ENCODE data around the gene KCNJ6. TPM values are rescaled to one million over a fixed set of nuclear protein-coding genes. Genes with fewer than 3 reads are reported as not detected.

KCNJ6 gene
- total RNA-seq, 6 experiments from 2014 or later = not detected

DNA sequence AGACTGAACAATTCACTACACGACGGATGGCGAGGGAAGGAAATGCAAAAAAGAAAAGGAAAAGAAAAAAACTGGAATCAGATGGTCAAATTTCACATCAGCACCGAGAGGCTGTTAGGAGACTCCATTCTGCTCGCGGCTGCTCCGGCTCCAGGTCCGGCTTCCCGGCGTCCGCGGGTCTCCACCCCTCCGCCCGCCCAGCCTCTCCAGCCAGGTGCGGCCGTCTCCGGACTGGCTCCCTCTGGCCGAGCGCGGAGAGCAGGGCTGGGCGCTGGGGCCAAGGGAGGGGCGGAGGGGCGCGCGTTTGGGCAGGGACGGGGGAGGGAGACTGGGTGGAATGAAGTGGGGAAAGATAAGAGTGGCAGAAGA, 332 bp downstream of the KCNJ6 start:
- DNase-seq = no peak
- peaks cover 24% of the 10 kb centered on the region for H3K27me3 Mint-ChIP-seq (ENCODE audit: insufficient read depth)
- no peaks in the 10 kb centered on the region for H3K36me3 Mint-ChIP-seq (ENCODE audit: low read depth)
- no peaks in the 10 kb centered on the region for H3K9me3 Mint-ChIP-seq
- TF ChIP-seq, protein P1, sequence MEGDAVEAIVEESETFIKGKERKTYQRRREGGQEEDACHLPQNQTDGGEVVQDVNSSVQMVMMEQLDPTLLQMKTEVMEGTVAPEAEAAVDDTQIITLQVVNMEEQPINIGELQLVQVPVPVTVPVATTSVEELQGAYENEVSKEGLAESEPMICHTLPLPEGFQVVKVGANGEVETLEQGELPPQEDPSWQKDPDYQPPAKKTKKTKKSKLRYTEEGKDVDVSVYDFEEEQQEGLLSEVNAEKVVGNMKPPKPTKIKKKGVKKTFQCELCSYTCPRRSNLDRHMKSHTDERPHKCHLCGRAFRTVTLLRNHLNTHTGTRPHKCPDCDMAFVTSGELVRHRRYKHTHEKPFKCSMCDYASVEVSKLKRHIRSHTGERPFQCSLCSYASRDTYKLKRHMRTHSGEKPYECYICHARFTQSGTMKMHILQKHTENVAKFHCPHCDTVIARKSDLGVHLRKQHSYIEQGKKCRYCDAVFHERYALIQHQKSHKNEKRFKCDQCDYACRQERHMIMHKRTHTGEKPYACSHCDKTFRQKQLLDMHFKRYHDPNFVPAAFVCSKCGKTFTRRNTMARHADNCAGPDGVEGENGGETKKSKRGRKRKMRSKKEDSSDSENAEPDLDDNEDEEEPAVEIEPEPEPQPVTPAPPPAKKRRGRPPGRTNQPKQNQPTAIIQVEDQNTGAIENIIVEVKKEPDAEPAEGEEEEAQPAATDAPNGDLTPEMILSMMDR (IDR thresholded peaks at IDR 0.05) = no peak
- peaks cover 27% of the 10 kb centered on the region for H3K4me1 Mint-ChIP-seq (ENCODE audit: low read depth)
- H3K27ac Mint-ChIP-seq = no peak overlapping the region
- H3K4me3 Mint-ChIP-seq = peak overlapping the region; percentile 39; the same call in 1 of the 2 replicates

DNA sequence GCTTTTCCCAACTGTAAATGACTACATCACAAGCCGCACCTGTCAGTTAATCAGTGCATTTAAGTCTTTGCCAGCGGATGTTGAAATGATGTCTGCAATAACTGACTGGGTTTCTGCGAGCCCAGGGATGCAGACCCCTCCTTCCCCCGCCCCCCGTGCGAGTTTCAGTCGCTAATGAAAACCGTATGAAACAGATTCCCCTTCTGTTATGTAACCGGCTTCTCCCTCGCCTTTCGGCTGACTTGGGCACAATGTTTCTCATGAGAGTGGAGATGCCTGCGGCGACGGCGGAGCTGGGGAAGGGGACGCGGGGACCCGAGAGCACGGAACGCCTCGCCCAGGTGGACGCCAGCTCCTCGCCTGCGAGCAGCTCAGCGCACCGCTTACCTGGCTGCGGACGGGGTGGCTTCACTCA, 753 bp downstream of the KCNJ6 start:
- TF ChIP-seq, protein P1 (IDR thresholded peaks at IDR 0.05) = no peak
- Mint-ChIP-seq H3K36me3 (ENCODE audit: low read depth) (no peaks in the 10 kb centered on the region), H3K4me3 (0 out of 2 replicates have a peak overlapping the region, but pooled peaks have one; percentile 39), H3K9me3 (no peaks in the 10 kb centered on the region), H3K4me1 (ENCODE audit: low read depth) (peaks cover 24% of the 10 kb centered on the region), H3K27me3 (ENCODE audit: insufficient read depth) (peaks cover 24% of the 10 kb centered on the region), H3K27ac (no peak overlapping the region)
- DNase-seq = no peak

- Mint-ChIP-seq H3K4me3 (no peak overlapping the region), H3K9me3 (no peaks in the 10 kb centered on the region), H3K36me3 (ENCODE audit: low read depth) (no peaks in the 10 kb centered on the region), H3K27ac (no peak overlapping the region), H3K4me1 (ENCODE audit: low read depth) (peaks cover 19% of the 10 kb centered on the region), H3K27me3 (ENCODE audit: insufficient read depth) (peaks cover 26% of the 10 kb centered on the region)
- TF ChIP-seq, protein P1 (IDR thresholded peaks at IDR 0.05) = no peak
- no peak for DNase-seq
Observed at GRCh38 chr21:37912616-37913015, 3.6 kb downstream of the KCNJ6 start.

DNA sequence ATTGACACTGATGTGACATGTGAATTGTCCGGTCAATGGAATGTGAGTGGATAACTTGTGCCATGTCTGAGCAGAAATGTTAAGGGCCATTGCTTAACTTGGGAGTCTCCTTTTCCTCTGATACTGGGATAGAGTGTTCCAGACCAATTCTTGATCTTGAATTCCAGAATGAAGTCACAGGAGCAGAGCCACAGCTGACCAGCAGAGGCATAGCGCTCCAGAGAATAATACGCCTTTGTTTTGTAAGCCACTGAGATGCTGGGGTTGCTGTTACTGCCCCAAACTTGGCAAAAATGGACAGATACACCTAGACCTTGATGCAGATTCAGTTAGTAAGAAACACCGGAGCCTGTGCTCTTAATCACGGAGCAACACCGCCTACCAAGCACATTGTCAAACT, 6.3 kb downstream of the KCNJ6 start:
- no peaks in the 10 kb centered on the region for H3K36me3 Mint-ChIP-seq (ENCODE audit: low read depth)
- DNase-seq = no peak
- no peak overlapping the region for H3K4me3 Mint-ChIP-seq
- H3K4me1 Mint-ChIP-seq (ENCODE audit: low read depth) = 0 out of 2 replicates have a peak, but pooled peaks cover 5% of the 10 kb centered on the region
- no peak overlapping the region for H3K27ac Mint-ChIP-seq
- H3K9me3 Mint-ChIP-seq = no peaks in the 10 kb centered on the region
- TF ChIP-seq, protein P1 (IDR thresholded peaks at IDR 0.05) = no peak; the same call in none of the 2 replicates
- peaks cover 18% of the 10 kb centered on the region for H3K27me3 Mint-ChIP-seq (ENCODE audit: insufficient read depth)

GRCh38 chr21:37908691-37909090, 7.6 kb downstream of the KCNJ6 start:
- Mint-ChIP-seq H3K4me3 (no peak overlapping the region), H3K36me3 (ENCODE audit: low read depth) (no peaks in the 10 kb centered on the region), H3K9me3 (no peaks in the 10 kb centered on the region), H3K4me1 (ENCODE audit: low read depth) (0 out of 2 replicates have a peak, but pooled peaks cover under 1% of the 10 kb centered on the region), H3K27me3 (ENCODE audit: insufficient read depth) (peaks cover 12% of the 10 kb centered on the region), H3K27ac (no peak overlapping the region)
- TF ChIP-seq, protein P1 (IDR thresholded peaks at IDR 0.05) = no peak
- no peak for DNase-seq

DNA sequence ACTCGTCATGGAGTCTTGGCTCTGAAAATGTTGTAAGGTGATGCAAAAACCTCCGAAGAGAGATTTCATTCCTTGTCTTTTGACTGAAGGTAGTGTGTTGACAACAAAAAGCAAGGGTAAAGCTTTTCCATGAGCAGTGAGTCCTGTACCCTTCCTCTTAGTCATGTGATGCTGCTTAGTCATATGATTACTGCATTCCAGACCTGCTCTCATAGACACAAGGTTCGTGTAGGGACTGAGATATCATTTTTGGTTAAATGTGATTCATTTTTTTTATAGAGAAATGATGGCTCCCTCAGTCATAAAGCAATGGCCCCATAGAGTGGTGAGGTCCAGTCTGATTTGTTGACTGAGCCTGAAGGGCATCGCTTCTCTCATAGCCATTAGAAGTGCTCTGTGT, 9.2 kb downstream of the KCNJ6 start:
- Mint-ChIP-seq H3K36me3 (ENCODE audit: low read depth) (no peaks in the 10 kb centered on the region), H3K9me3 (no peaks in the 10 kb centered on the region), H3K4me3 (no peak overlapping the region), H3K27me3 (ENCODE audit: insufficient read depth) (peaks cover 8% of the 10 kb centered on the region), H3K4me1 (ENCODE audit: low read depth) (no peaks in the 10 kb centered on the region), H3K27ac (no peak overlapping the region)
- TF ChIP-seq, protein P1 (IDR thresholded peaks at IDR 0.05) = no peak
- no peak for DNase-seq
